Measurements from ENCODE around the gene CDKAL1. TPM values are rescaled to one million over a fixed set of nuclear protein-coding genes. Genes with fewer than 3 reads are reported as not detected.

CDKAL1 gene
- total RNA-seq, 1 experiment from 2014 or later: 16.1 TPM

- TF ChIP-seq, protein P1, sequence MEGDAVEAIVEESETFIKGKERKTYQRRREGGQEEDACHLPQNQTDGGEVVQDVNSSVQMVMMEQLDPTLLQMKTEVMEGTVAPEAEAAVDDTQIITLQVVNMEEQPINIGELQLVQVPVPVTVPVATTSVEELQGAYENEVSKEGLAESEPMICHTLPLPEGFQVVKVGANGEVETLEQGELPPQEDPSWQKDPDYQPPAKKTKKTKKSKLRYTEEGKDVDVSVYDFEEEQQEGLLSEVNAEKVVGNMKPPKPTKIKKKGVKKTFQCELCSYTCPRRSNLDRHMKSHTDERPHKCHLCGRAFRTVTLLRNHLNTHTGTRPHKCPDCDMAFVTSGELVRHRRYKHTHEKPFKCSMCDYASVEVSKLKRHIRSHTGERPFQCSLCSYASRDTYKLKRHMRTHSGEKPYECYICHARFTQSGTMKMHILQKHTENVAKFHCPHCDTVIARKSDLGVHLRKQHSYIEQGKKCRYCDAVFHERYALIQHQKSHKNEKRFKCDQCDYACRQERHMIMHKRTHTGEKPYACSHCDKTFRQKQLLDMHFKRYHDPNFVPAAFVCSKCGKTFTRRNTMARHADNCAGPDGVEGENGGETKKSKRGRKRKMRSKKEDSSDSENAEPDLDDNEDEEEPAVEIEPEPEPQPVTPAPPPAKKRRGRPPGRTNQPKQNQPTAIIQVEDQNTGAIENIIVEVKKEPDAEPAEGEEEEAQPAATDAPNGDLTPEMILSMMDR (conservative IDR thresholded peaks at IDR 0.05): no peak
- TF ChIP-seq EZH2 (IDR thresholded peaks at IDR 0.05; ENCODE audit: low read depth): no peak
- Histone ChIP-seq H3K27me3 (ENCODE audit: insufficient read depth, low read depth) (no peaks in the 10 kb centered on the region), H3F3A (ENCODE audit: insufficient read depth, low read depth) (no peaks in the 10 kb centered on the region), H3K36me3 (ENCODE audit: low read depth) (no peaks in the 10 kb centered on the region), H4K20me1 (ENCODE audit: insufficient read depth) (no peaks in the 10 kb centered on the region), H3K4me2 (no peak overlapping the region), H3K27ac (no peak overlapping the region), H2AFZ (no peak overlapping the region), H3K9me3 (ENCODE audit: insufficient read depth, low read depth) (no peaks in the 10 kb centered on the region), H3K79me2 (ENCODE audit: low read depth) (0 out of 2 replicates have a peak, but pooled peaks cover 4% of the 10 kb centered on the region), H3K4me3 (no peak overlapping the region), H3K4me1 (replicated peaks; ENCODE audit: insufficient read depth) (no peaks in the 10 kb centered on the region), H3K9me2 (ENCODE audit: insufficient read depth) (peaks cover under 1% of the 10 kb centered on the region; the same call in 1 of the 2 replicates)
- DNase-seq: no peak
- CTCF ChIA-PET: no interaction called here
- intact Hi-C loops (cut with micrococcal nuclease; ENCODE audit: unreplicated experiment): no loop called here
- no TSS peak for BruUV-seq (replicated peaks)
- POLR2A ChIA-PET (ENCODE audit: unreplicated experiment): no interaction called here
Observed at GRCh38 chr6:20620043-20620442, 85.8 kb downstream of the CDKAL1 start.

- H3K4me1 ChIP-seq (replicated peaks; ENCODE audit: insufficient read depth): no peaks in the 10 kb centered on the region
- no peaks in the 10 kb centered on the region for H3K36me3 ChIP-seq (ENCODE audit: low read depth)
- H3K9me2 ChIP-seq (ENCODE audit: insufficient read depth): peaks cover 4% of the 10 kb centered on the region; the same call in 1 of the 2 replicates
- no peak overlapping the region for H3K4me2 ChIP-seq
- no peaks in the 10 kb centered on the region for H3F3A ChIP-seq (ENCODE audit: insufficient read depth, low read depth)
- no peaks in the 10 kb centered on the region for H3K27me3 ChIP-seq (ENCODE audit: insufficient read depth, low read depth)
- H4K20me1 ChIP-seq (ENCODE audit: insufficient read depth): no peaks in the 10 kb centered on the region
- DNase-seq: no peak
- H2AFZ ChIP-seq: no peak overlapping the region
- BruUV-seq (replicated peaks): no TSS peak
- no peak overlapping the region for H3K4me3 ChIP-seq
- no peaks in the 10 kb centered on the region for H3K9me3 ChIP-seq (ENCODE audit: insufficient read depth, low read depth)
- ChIA-PET POLR2A (ENCODE audit: unreplicated experiment) (no interaction called here), CTCF (no interaction called here)
- H3K27ac ChIP-seq: no peak overlapping the region
- no peaks in the 10 kb centered on the region for H3K79me2 ChIP-seq (ENCODE audit: low read depth)
- intact Hi-C loops (cut with micrococcal nuclease; ENCODE audit: unreplicated experiment): no loop called here
- no peak for TF ChIP-seq EZH2 (IDR thresholded peaks at IDR 0.05; ENCODE audit: low read depth)
- TF ChIP-seq, protein P1 (conservative IDR thresholded peaks at IDR 0.05): no peak
Observed at GRCh38 chr6:20623761-20624160, 89.5 kb downstream of the CDKAL1 start.

DNA sequence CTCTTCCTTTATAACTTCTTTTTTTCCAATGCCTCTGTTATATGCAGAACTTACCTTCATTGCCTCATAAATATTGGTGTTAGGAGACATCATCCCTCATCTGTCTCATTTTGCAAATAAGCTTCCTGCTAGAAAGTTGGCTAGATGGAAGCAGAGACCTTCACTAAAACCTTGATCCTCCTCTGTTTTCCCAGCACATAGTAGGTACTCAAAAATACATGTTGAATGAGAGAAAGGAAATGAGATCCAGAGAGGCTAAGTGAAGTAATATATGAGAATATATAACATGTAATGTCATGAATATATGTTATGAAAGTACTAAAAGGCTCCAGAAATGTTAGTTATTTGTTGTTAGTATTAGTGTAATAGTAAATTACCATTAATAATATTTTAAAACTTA is 91.9 kb downstream of the CDKAL1 start:
- ChIA-PET POLR2A (ENCODE audit: unreplicated experiment) (no interaction called here), CTCF (no interaction called here)
- Histone ChIP-seq H3K9me3 (ENCODE audit: insufficient read depth, low read depth) (no peaks in the 10 kb centered on the region), H3F3A (ENCODE audit: insufficient read depth, low read depth) (peaks cover 2% of the 10 kb centered on the region; the same call in 1 of the 2 replicates), H4K20me1 (ENCODE audit: insufficient read depth) (no peaks in the 10 kb centered on the region), H3K27me3 (ENCODE audit: insufficient read depth, low read depth) (no peaks in the 10 kb centered on the region), H3K36me3 (ENCODE audit: low read depth) (no peaks in the 10 kb centered on the region), H3K9me2 (ENCODE audit: insufficient read depth) (peaks cover 4% of the 10 kb centered on the region; the same call in 1 of the 2 replicates), H3K4me2 (no peak overlapping the region), H2AFZ (no peak overlapping the region), H3K4me3 (no peak overlapping the region), H3K79me2 (ENCODE audit: low read depth) (no peaks in the 10 kb centered on the region), H3K4me1 (replicated peaks; ENCODE audit: insufficient read depth) (peaks cover 8% of the 10 kb centered on the region), H3K27ac (no peak overlapping the region)
- BruUV-seq (replicated peaks): no TSS peak
- no peak for DNase-seq
- intact Hi-C loops (cut with micrococcal nuclease; ENCODE audit: unreplicated experiment): no loop called here
- TF ChIP-seq, protein P1 (conservative IDR thresholded peaks at IDR 0.05): no peak
- TF ChIP-seq EZH2 (IDR thresholded peaks at IDR 0.05; ENCODE audit: low read depth): no peak
